Progenitor cell of endocrine pancreas (in vitro differentiated cells): ENCODE measurements around the gene ZCCHC3. TPM values are rescaled to one million over a fixed set of nuclear protein-coding genes. Genes with fewer than 3 reads are reported as not detected.

ENCODE experiments used
- DNase-seq: peaks from one replicate; pipeline ENCODE4 v3.0.0; 2021; ENCODE audit warnings: low spot score; ENCODE audit not compliant: unreplicated experiment
- H3K27ac Mint-ChIP-seq: 2 replicates; pipeline ENCODE4 v1.8.0; 2021; ENCODE audit warnings: mild to moderate bottlenecking, moderate library complexity, mixed read lengths
- H3K27me3 Mint-ChIP-seq: 2 replicates; pipeline ENCODE4 v1.8.0; 2021; ENCODE audit warnings: mixed read lengths
- H3K36me3 Mint-ChIP-seq: 2 replicates; pipeline ENCODE4 v1.8.0; 2022; ENCODE audit warnings: mixed read lengths; ENCODE audit not compliant: insufficient read depth
- H3K4me1 Mint-ChIP-seq: 2 replicates; pipeline ENCODE4 v1.8.0; 2021; ENCODE audit warnings: low read depth, mixed read lengths
- H3K4me3 Mint-ChIP-seq: 2 replicates; pipeline ENCODE4 v1.8.0; 2021; ENCODE audit warnings: low read depth, mild to moderate bottlenecking, moderate library complexity, mixed read lengths
- H3K9me3 Mint-ChIP-seq: 2 replicates; pipeline ENCODE4 v1.8.0; 2021; ENCODE audit warnings: low read depth, mixed read lengths
- total RNA-seq: library from RNA; stranded (reverse); gene quantifications from 2 replicates; pipeline ENCODE4 v1.2.1, GENCODE V29; 2021
- TF ChIP-seq, protein P1 (sequence below): fragments of 200-600 bp; sonication (generic); IDR thresholded peaks from one replicate; pipeline ENCODE4 v1.5.0; 2021; ENCODE audit warnings: antibody characterized with exemption, mild to moderate bottlenecking; ENCODE audit not compliant: unreplicated experiment

The ZCCHC3 gene
- total RNA-seq, 1 donor from 2014 or later, result 31.2 TPM

DNA sequence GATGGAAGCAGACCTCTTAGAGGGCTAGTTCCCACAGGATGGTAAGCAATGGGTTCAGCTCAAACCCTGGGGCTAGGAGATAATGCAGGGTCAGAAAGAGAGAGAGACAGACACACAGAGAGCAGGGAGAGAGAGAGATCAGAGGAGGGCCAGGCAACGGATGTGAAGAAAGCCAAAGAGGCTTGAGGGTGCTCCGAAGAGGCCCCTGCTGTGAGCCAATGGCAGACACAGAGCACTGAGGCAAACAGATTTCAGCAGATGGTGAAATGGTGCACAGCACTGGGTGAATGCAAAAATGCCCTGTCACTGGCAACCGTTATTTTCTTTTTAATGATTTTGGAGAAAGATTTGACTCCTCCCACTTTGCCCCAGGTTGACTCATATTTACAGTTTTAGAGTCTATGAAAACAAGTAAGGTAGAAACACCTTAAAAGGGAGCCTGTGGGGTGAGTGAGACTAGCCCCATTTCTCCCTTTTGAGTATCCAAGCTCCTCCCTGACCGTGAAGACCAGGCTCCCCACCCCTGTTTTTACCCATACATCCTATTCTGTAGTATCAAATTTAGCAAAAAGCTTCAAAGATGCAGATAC is 39.0 kb upstream of the ZCCHC3 start:
- Mint-ChIP-seq H3K27ac (no peak overlapping the region), H3K36me3 (no peaks in the 10 kb centered on the region), H3K27me3 (peaks cover 30% of the 10 kb centered on the region), H3K4me1 (no peaks in the 10 kb centered on the region), H3K9me3 (no peaks in the 10 kb centered on the region), H3K4me3 (no peak overlapping the region)
- TF ChIP-seq, protein P1, sequence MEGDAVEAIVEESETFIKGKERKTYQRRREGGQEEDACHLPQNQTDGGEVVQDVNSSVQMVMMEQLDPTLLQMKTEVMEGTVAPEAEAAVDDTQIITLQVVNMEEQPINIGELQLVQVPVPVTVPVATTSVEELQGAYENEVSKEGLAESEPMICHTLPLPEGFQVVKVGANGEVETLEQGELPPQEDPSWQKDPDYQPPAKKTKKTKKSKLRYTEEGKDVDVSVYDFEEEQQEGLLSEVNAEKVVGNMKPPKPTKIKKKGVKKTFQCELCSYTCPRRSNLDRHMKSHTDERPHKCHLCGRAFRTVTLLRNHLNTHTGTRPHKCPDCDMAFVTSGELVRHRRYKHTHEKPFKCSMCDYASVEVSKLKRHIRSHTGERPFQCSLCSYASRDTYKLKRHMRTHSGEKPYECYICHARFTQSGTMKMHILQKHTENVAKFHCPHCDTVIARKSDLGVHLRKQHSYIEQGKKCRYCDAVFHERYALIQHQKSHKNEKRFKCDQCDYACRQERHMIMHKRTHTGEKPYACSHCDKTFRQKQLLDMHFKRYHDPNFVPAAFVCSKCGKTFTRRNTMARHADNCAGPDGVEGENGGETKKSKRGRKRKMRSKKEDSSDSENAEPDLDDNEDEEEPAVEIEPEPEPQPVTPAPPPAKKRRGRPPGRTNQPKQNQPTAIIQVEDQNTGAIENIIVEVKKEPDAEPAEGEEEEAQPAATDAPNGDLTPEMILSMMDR, result no peak
- DNase-seq, result no peak

DNA sequence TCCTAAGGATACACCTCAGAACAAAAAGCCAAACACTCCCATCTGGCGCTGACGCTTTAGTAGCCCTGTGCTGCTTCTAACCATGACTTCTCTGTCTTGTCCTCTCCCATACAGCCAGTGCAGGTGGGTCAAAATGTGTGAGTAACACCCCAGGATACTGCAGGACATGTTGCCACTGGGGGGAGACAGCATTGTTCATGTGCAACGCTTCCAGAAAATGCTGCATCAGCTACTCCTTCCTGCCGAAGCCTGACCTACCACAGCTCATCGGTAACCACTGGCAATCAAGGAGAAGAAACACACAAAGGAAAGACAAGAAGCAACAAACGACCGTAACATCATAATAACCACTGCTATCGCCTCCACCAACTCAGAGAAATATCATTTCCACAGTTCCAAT is 38.4 kb upstream of the ZCCHC3 start:
- Mint-ChIP-seq H3K4me3 (no peak overlapping the region), H3K9me3 (no peaks in the 10 kb centered on the region), H3K27me3 (peaks cover 30% of the 10 kb centered on the region), H3K4me1 (no peaks in the 10 kb centered on the region), H3K36me3 (no peaks in the 10 kb centered on the region), H3K27ac (no peak overlapping the region)
- TF ChIP-seq, protein P1, result no peak
- no peak for DNase-seq

DNA sequence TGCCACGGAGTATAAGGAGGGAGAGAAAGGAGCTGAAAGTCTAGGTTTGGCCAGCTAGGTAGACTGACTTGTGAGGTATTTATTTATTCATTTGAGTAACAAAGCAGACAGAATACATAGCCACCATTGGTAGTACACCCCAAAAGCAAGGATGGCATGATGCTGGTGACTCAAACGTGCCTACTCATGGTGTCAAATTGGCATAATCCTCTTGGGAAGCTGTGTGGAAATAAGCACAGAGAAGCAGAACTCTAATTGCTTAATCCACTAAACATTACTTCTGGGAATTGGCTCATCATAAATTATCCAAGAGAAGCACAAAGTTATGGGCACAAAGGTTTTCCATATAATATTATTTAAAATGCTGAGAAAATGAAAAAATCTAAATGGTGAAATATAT is 37.4 kb upstream of the ZCCHC3 start:
- Mint-ChIP-seq H3K27ac (no peak overlapping the region), H3K4me1 (no peaks in the 10 kb centered on the region), H3K36me3 (no peaks in the 10 kb centered on the region), H3K9me3 (no peaks in the 10 kb centered on the region), H3K27me3 (peaks cover 30% of the 10 kb centered on the region), H3K4me3 (no peak overlapping the region)
- DNase-seq, result no peak
- TF ChIP-seq, protein P1, result no peak

DNA sequence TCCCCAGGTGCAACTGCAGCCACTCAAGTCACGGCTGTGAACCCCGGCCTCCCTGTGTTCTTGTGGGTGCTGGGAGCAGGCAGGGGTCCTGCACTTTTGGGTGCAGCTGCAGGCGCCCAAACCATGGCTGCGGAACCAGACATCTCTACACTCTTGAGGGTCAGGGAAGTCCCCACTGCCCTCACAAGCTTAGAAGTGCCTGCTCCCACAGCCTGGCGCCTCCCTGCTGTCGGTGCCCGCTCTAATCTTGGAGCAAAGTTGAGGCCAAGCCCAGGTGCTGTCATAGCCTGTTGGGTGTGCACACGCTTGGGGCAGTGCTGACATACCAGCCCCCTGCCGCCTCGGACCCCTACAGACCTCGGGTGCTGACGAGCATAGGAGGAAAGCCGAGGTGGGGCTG is 33.7 kb upstream of the ZCCHC3 start:
- no peak overlapping the region for H3K4me3 Mint-ChIP-seq
- peaks cover 4% of the 10 kb centered on the region for H3K4me1 Mint-ChIP-seq
- TF ChIP-seq, protein P1, result no peak
- no peak overlapping the region for H3K27ac Mint-ChIP-seq
- DNase-seq, result no peak
- H3K9me3 Mint-ChIP-seq, result peaks cover 3% of the 10 kb centered on the region
- peaks cover 29% of the 10 kb centered on the region for H3K27me3 Mint-ChIP-seq
- H3K36me3 Mint-ChIP-seq, result no peaks in the 10 kb centered on the region

DNA sequence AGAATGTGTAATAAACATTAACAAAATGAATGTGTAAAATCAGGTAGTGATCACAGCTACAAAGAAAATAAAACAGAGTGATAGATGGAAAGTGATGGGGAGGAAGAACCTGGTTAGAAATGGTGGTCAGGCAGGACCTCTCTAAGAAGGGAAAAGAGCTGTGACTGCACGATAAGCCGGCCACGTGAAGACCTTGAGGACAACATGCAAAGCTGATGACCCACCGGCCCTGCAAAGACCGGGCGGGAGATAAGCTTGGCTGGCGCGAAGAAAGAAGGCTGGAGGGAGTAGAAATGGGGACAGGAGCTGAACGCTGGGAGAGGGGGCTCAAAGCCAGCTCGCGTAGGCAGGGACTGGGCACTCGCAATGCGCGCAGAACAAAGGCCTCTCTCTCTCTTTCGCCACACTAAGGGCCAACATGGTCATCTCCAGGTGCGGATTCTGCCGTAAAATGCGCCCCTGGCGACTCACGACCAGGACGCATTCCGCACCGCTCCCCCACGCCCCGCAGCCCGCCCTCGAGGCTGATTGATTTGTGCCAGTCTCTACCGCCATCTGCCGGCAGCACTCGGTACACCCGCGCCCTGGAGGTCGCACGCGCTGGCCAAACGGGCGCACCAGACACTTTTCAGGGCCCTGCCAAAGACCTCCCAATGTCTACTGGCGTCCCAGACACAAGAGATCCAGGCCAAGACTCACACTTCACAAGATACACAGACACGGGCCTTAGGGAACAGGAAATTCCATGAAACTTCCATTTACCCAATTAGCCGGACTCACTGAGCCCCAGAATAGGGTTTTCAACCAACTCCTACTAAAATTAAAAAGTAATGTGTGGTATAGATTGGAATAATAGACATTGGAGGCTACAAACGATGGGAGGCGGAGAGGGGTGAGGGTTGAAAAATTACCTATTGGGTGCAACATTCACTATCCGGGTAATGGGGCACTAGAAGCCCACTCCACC is 30.5 kb upstream of the ZCCHC3 start:
- peaks cover 4% of the 10 kb centered on the region for H3K4me1 Mint-ChIP-seq
- peaks cover 3% of the 10 kb centered on the region for H3K36me3 Mint-ChIP-seq
- TF ChIP-seq, protein P1, result peak; percentile 97
- peak overlapping the region; percentile 78 for H3K4me3 Mint-ChIP-seq
- DNase-seq, result peak; percentile 93
- peaks cover 18% of the 10 kb centered on the region for H3K27me3 Mint-ChIP-seq
- H3K27ac Mint-ChIP-seq, result peak overlapping the region; percentile 97
- peaks cover 3% of the 10 kb centered on the region for H3K9me3 Mint-ChIP-seq
